Osteocyte (in vitro differentiated cells): ENCODE results near the gene TIMM44. TPM values are rescaled to one million over a fixed set of nuclear protein-coding genes. Genes with fewer than 3 reads are reported as not detected.

Experiments used
- DNase-seq: peaks from one replicate; pipeline ENCODE4 v3.0.0; 2021; ENCODE audit warnings: mixed read lengths; ENCODE audit not compliant: unreplicated experiment; ENCODE audit errors: extremely low spot score
- H3K27ac Mint-ChIP-seq: one replicate; pipeline ENCODE4 v1.8.0; 2021; ENCODE audit warnings: mild to moderate bottlenecking, mixed read lengths; ENCODE audit not compliant: unreplicated experiment
- H3K27me3 Mint-ChIP-seq: one replicate; pipeline ENCODE4 v1.8.0; 2021; ENCODE audit warnings: mixed read lengths; ENCODE audit not compliant: unreplicated experiment
- H3K36me3 Mint-ChIP-seq: one replicate; pipeline ENCODE4 v1.8.0; 2021; ENCODE audit warnings: mixed read lengths; ENCODE audit not compliant: unreplicated experiment
- H3K4me1 Mint-ChIP-seq: one replicate; pipeline ENCODE4 v1.8.0; 2021; ENCODE audit warnings: mixed read lengths; ENCODE audit not compliant: unreplicated experiment
- H3K4me3 Mint-ChIP-seq: one replicate; pipeline ENCODE4 v1.8.0; 2021; ENCODE audit warnings: mild to moderate bottlenecking, moderate library complexity, mixed read lengths; ENCODE audit not compliant: unreplicated experiment
- H3K9me3 Mint-ChIP-seq: one replicate; pipeline ENCODE4 v1.8.0; 2021; ENCODE audit warnings: mixed read lengths; ENCODE audit not compliant: unreplicated experiment
- CTCF ChIP-seq: fragments of 200-600 bp; sonication (generic); IDR thresholded peaks from 2 replicates; pipeline ENCODE4 v1.5.0; 2021; ENCODE audit warnings: antibody characterized with exemption, mild to moderate bottlenecking, moderate library complexity
- total RNA-seq: library from RNA; stranded (reverse); gene quantifications from 2 replicates; pipeline ENCODE4 v1.2.1, GENCODE V29; 2021

TIMM44 gene
- total RNA-seq, 1 donor from 2014 or later = 73.4 TPM

- H3K4me1 Mint-ChIP-seq = no peaks in the 10 kb centered on the region
- H3K36me3 Mint-ChIP-seq = peaks cover 20% of the 10 kb centered on the region
- DNase-seq = no peak
- H3K27ac Mint-ChIP-seq = no peak overlapping the region
- no peak for TF ChIP-seq CTCF
- no peaks in the 10 kb centered on the region for H3K27me3 Mint-ChIP-seq
- H3K9me3 Mint-ChIP-seq = no peaks in the 10 kb centered on the region
- H3K4me3 Mint-ChIP-seq = no peak overlapping the region
These were observed 36.7 kb upstream of the TIMM44 start for GRCh38 chr19:7980168-7980567.

- H3K9me3 Mint-ChIP-seq = no peaks in the 10 kb centered on the region
- no peaks in the 10 kb centered on the region for H3K27me3 Mint-ChIP-seq
- no peaks in the 10 kb centered on the region for H3K4me1 Mint-ChIP-seq
- DNase-seq = no peak
- TF ChIP-seq CTCF = no peak
- no peak overlapping the region for H3K4me3 Mint-ChIP-seq
- H3K36me3 Mint-ChIP-seq = peaks cover 20% of the 10 kb centered on the region
- no peak overlapping the region for H3K27ac Mint-ChIP-seq
These were observed 36.1 kb upstream of the TIMM44 start for GRCh38 chr19:7979559-7979958.

- H3K27me3 Mint-ChIP-seq = no peaks in the 10 kb centered on the region
- no peak for DNase-seq
- H3K4me3 Mint-ChIP-seq = no peak overlapping the region
- H3K9me3 Mint-ChIP-seq = no peaks in the 10 kb centered on the region
- peaks cover 25% of the 10 kb centered on the region for H3K36me3 Mint-ChIP-seq
- H3K27ac Mint-ChIP-seq = no peak overlapping the region
- no peaks in the 10 kb centered on the region for H3K4me1 Mint-ChIP-seq
- TF ChIP-seq CTCF = no peak
These were observed 35.5 kb upstream of the TIMM44 start for GRCh38 chr19:7979011-7979410.

GRCh38 chr19:7978179-7978825 lies 34.8 kb upstream of the TIMM44 start:
- H3K4me1 Mint-ChIP-seq = no peaks in the 10 kb centered on the region
- H3K4me3 Mint-ChIP-seq = no peak overlapping the region
- peaks cover 28% of the 10 kb centered on the region for H3K36me3 Mint-ChIP-seq
- no peaks in the 10 kb centered on the region for H3K27me3 Mint-ChIP-seq
- TF ChIP-seq CTCF = no peak
- H3K9me3 Mint-ChIP-seq = no peaks in the 10 kb centered on the region
- no peak for DNase-seq
- H3K27ac Mint-ChIP-seq = no peak overlapping the region

DNA sequence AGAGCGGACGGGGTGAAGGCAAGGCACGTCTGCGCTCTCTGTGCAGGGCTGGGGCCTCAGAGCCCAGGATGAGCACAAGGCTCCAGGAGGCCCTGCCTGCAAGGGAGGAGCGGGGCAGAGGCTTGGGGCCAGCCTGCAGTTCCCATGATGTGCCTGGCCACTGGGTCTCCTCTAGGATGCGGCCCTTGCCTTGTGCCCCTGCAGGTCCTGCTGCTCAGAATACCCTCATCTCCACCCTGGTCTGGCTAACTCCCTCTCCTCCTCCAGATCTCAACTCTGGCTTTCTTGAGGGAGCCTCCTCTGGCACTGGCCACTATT lies 34.2 kb upstream of the TIMM44 start:
- DNase-seq = no peak
- Mint-ChIP-seq H3K36me3 (peaks cover 25% of the 10 kb centered on the region), H3K9me3 (no peaks in the 10 kb centered on the region), H3K27me3 (no peaks in the 10 kb centered on the region), H3K27ac (no peak overlapping the region), H3K4me1 (no peaks in the 10 kb centered on the region), H3K4me3 (no peak overlapping the region)
- TF ChIP-seq CTCF = no peak
